ENCODE measurements around the gene CYFIP2. TPM values are rescaled to one million over a fixed set of nuclear protein-coding genes. Genes with fewer than 3 reads are reported as not detected.

The CYFIP2 gene
- total and polyA plus RNA-seq, 2 donors (not counting 1 experiment from before 2014, with no cell fraction given): 5.0 to 27.6 TPM

- H2AFZ ChIP-seq (ENCODE audit: low read length): no peak overlapping the region
- H3K4me1 ChIP-seq (ENCODE audit: control insufficient read depth, extremely low read depth, insufficient read depth, low read length): no peaks in the 10 kb centered on the region
- no peaks in the 10 kb centered on the region for H4K20me1 ChIP-seq (ENCODE audit: control insufficient read depth, extremely low read depth, insufficient read depth, low read length)
- no peaks in the 10 kb centered on the region for H3K27me3 ChIP-seq (ENCODE audit: control insufficient read depth, insufficient read depth, low read length)
- no peak for TF ChIP-seq CTCF (conservative IDR thresholded peaks at IDR 0.05 in 1 of 2, IDR thresholded peaks at IDR 0.05 in 1 of 2; ENCODE audit: low read depth in 1 of 2, low read length in 2 of 2)
- TF ChIP-seq EZH2 (IDR thresholded peaks at IDR 0.05; ENCODE audit: low read length, missing control alignments): no peak
- no peak overlapping the region for H3K4me2 ChIP-seq (ENCODE audit: extremely low read depth, insufficient read depth, low read length)
- no peak overlapping the region for H3K4me3 ChIP-seq (replicated peaks in 1 of 4; ENCODE audit: control extremely low read depth in 1 of 4, insufficient read depth in 1 of 4, low read depth in 3 of 4, low read length in 4 of 4)
- no peaks in the 10 kb centered on the region for H3K79me2 ChIP-seq (ENCODE audit: control insufficient read depth, insufficient read depth, low read length)
- H3K9ac ChIP-seq (ENCODE audit: insufficient read depth, low read length): no peak overlapping the region
- DNase-seq (ENCODE audit: low read depth in 2 of 2): no peak
- H3K36me3 ChIP-seq (ENCODE audit: control insufficient read depth, insufficient read depth, low read length): no peaks in the 10 kb centered on the region
- no peak overlapping the region for H3K27ac ChIP-seq (ENCODE audit: insufficient read depth, low read length)
- no peaks in the 10 kb centered on the region for H3K9me3 ChIP-seq (ENCODE audit: control insufficient read depth, insufficient read depth, low read depth, low read length)
Observed at GRCh38 chr5:157356576-157356975, 90.7 kb downstream of the CYFIP2 start.

GRCh38 chr5:157357823-157358222 lies 91.9 kb downstream of the CYFIP2 start:
- no peak for DNase-seq (ENCODE audit: low read depth in 2 of 2)
- Histone ChIP-seq H3K79me2 (ENCODE audit: control insufficient read depth, insufficient read depth, low read length) (no peaks in the 10 kb centered on the region), H3K4me1 (ENCODE audit: control insufficient read depth, extremely low read depth, insufficient read depth, low read length) (no peaks in the 10 kb centered on the region), H3K9ac (ENCODE audit: insufficient read depth, low read length) (no peak overlapping the region), H3K4me2 (ENCODE audit: extremely low read depth, insufficient read depth, low read length) (no peak overlapping the region), H3K27ac (ENCODE audit: insufficient read depth, low read length) (no peak overlapping the region), H3K27me3 (ENCODE audit: control insufficient read depth, insufficient read depth, low read length) (no peaks in the 10 kb centered on the region), H3K36me3 (ENCODE audit: control insufficient read depth, insufficient read depth, low read length) (no peaks in the 10 kb centered on the region), H4K20me1 (ENCODE audit: control insufficient read depth, extremely low read depth, insufficient read depth, low read length) (no peaks in the 10 kb centered on the region), H2AFZ (ENCODE audit: low read length) (no peak overlapping the region), H3K9me3 (ENCODE audit: control insufficient read depth, insufficient read depth, low read depth, low read length) (no peaks in the 10 kb centered on the region), H3K4me3 (replicated peaks in 1 of 4; ENCODE audit: control extremely low read depth in 1 of 4, insufficient read depth in 1 of 4, low read depth in 3 of 4, low read length in 4 of 4) (no peak overlapping the region)
- TF ChIP-seq CTCF (conservative IDR thresholded peaks at IDR 0.05 in 1 of 2, IDR thresholded peaks at IDR 0.05 in 1 of 2; ENCODE audit: low read depth in 1 of 2, low read length in 2 of 2) (no peak), EZH2 (IDR thresholded peaks at IDR 0.05; ENCODE audit: low read length, missing control alignments) (no peak)

GRCh38 chr5:157358871-157359270 lies 92.9 kb downstream of the CYFIP2 start:
- no peak overlapping the region for H3K27ac ChIP-seq (ENCODE audit: insufficient read depth, low read length)
- no peak for TF ChIP-seq EZH2 (IDR thresholded peaks at IDR 0.05; ENCODE audit: low read length, missing control alignments)
- no peak for TF ChIP-seq CTCF (conservative IDR thresholded peaks at IDR 0.05 in 1 of 2, IDR thresholded peaks at IDR 0.05 in 1 of 2; ENCODE audit: low read depth in 1 of 2, low read length in 2 of 2)
- H3K79me2 ChIP-seq (ENCODE audit: control insufficient read depth, insufficient read depth, low read length): no peaks in the 10 kb centered on the region
- no peak overlapping the region for H3K4me3 ChIP-seq (replicated peaks in 1 of 4; ENCODE audit: control extremely low read depth in 1 of 4, insufficient read depth in 1 of 4, low read depth in 3 of 4, low read length in 4 of 4)
- no peaks in the 10 kb centered on the region for H3K36me3 ChIP-seq (ENCODE audit: control insufficient read depth, insufficient read depth, low read length)
- H2AFZ ChIP-seq (ENCODE audit: low read length): no peak overlapping the region
- H3K4me2 ChIP-seq (ENCODE audit: extremely low read depth, insufficient read depth, low read length): no peak overlapping the region
- H3K9me3 ChIP-seq (ENCODE audit: control insufficient read depth, insufficient read depth, low read depth, low read length): no peaks in the 10 kb centered on the region
- no peaks in the 10 kb centered on the region for H3K4me1 ChIP-seq (ENCODE audit: control insufficient read depth, extremely low read depth, insufficient read depth, low read length)
- no peak for DNase-seq (ENCODE audit: low read depth in 2 of 2)
- H3K27me3 ChIP-seq (ENCODE audit: control insufficient read depth, insufficient read depth, low read length): no peaks in the 10 kb centered on the region
- no peak overlapping the region for H3K9ac ChIP-seq (ENCODE audit: insufficient read depth, low read length)
- H4K20me1 ChIP-seq (ENCODE audit: control insufficient read depth, extremely low read depth, insufficient read depth, low read length): no peaks in the 10 kb centered on the region

Data from fibroblast of lung (primary cell).